HG03432 (cell line): ENCODE results near the gene ASAP3.

Source experiments
- ATAC-seq: cut with Tn5 transposase; IDR thresholded peaks from one replicate; pipeline ENCODE4 v1.9.1; 2021; ENCODE audit warnings: mild to moderate bottlenecking, moderate library complexity; ENCODE audit not compliant: unreplicated experiment

Gene ASAP3

DNA sequence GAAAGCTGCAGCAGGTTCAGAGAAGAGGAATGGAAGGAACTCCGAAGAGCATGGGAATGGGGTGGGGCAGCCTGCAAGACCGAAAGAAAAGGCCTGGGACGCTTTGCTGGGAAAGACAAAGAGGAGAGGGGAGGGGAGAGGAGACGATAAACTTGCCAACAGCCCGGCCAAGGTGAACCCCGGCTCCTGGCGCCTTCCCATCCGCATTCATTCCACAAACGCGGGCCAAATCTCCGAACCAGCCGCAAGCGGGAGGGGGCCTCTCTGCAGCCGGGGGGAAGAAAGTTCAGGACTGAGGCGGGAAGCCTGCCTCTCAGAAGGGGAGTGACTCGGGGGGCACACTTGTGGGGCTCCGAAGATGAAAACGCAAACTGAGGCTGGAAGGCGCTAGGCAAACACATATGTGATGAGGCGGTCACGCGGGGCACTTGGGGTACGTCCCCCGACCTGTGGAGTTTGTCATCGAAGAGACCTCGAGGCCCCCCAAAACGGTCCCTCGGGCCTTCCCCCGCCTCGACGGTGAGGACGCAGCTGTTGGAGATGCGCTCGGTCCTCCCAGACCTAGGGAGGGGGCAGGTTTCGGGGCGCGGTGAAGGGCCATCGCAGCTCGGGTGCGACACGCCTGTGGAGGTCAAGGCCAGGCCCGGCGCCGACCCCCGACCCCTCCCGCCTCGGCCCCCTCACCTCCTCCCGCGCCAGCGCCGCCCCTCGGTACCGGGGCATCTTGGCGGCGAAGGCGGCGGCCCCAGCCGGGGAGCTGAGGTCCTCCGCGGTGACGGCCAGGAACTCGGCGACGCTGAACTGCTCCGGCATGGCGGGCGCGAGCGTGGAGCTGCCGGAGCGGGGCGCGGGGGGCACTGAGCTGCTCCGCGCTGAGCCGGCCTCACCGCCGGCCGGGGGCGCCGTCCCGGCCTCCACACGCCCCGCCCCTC is at the start of gene ASAP3:
Gene ASAP3, minus strand, starts transcription at position 859 of the 932 bp plus-strand sequence. Its CDS starts 46 bp downstream, at position 813.
- peak; percentile 11 for ATAC-seq

DNA sequence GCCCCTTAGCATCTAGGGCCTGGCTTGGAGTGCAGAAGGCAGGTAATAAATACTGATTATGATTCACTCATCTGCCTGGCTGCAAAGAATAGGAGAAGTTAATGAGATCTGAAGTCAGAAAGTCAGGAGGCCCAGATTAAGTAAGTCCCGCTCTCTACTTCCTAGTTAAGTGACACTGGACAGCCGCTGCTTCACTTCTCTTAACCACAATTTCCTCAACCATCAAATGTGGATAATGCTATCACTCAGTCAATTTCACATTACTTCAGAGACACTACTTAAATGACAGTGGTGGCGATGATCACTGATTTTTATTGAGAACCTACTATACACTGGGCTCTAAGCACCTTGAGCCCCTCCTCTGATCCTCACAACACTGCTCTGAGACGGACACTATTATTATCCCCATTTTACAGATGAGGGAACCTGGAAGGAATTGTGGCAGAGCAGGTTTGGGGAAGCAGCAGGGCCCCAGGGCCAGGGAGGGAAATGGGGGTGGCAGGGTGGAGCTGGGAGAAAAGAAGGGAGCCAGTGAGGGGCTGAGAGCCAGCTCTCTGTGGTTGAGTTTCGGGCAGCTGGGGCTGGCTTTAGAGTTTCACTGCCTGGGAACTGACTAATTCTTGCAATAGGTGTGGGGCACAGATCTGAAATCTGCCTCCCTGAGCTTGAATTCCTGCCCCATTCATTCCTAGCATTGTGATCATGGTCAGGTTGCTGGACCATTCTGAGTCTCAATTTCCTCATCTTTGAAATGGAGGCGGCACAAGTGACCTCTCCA is 49.5 kb upstream of the ASAP3 start:
- ATAC-seq, result no peak

DNA sequence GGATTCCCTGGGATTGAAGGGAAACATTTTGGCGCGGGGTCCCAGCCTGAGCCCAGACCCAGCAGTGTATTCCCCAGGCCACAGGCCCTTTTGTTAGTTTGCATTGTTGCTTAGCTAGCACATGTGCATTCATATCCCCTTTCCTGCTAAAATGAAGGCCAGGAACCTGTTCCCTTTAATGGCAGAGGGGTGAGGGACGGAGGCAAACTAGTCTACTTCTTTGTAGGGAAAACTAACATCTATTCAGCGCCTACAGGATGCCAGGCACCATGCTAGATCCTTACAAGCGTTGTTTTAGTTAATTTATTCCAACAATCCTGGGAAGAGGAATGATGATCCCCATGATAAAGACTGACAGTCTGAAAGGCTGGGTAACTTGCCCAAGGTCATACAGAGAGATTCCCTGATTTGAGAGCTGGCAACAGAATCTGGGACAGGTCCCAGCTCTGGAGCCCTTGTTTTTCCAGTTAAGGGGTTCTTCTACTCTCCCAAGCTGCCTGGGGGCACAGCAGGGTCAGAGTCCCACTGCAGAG is 47.6 kb upstream of the ASAP3 start:
- ATAC-seq, result no peak

DNA sequence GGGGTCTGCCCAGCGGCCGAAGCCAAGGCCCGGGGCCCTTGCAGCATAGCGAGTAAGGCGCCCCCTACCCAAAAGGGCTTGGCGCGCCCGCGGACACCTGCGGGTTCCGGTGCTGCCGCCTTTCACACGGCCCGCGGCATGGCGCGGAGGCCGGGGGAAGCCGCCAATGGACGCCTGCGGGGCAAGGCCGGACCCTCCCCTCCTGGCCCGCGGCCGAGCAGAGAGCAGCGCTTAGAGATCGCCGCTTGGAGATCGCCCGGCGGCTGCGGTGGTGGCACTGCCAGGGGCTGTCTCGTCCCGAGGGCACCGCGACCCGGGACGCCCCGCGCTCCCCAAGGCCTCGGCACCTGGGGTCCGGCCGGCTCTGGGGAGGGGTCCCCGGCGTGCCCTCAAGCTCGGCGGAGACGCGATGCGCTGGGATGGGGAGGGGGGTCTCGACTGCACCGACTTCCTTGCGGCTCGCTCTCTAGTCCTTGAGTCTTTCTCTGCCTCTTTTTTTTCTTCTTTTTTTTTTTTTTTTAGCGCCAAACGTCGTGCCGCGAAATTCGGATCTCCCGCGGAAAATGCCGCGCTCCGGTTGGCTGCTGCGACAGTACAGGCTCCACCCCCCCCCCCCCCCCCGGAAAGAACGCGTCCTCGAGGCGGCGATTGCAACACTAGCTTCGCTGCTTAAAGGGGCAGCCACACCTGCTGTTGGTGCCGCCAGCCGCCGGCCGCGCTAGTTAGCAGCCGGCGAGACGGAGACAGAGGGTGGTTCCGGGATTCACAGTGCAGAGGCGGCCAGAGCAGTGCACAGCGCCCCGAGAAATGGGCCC is 47.0 kb upstream of the ASAP3 start, which contains the start of gene E2F2:
Gene E2F2, minus strand, starts transcription at position 487 of the 815 bp plus-strand sequence. Its CDS starts 440 bp downstream, at position 47.
- peak; percentile 49 for ATAC-seq

DNA sequence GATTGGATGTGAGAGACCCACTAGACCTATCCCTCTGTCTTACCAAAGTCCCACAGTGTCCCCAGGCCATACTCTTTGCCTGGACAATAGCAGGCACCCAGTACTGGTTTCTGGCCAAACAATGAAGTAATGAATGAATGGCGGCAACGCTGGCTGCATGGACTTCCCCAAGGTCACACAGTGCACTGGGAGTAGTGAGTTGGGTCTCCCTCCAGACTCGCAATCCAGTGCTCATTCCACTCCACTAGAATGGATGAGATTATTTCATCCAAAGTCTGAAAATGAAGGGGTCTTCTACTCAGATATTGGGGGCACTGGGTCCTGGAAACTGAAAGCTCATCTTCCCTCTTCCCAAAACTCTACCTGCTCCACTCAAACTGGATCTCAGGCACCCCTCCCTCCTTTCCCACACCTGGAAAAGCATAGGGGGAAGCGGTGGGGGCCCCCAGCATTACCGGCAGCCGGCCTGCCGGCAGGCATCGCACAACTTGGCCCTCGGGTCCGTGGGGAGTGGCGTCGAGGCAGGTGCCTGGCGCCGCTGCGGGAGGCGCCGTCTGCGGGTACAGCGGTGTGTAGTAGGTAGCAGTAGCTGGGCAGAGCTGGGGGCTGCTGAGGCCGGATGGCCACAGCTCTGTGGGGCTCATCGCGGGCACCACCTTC is 46.2 kb upstream of the ASAP3 start:
- peak; percentile 12 for ATAC-seq

DNA sequence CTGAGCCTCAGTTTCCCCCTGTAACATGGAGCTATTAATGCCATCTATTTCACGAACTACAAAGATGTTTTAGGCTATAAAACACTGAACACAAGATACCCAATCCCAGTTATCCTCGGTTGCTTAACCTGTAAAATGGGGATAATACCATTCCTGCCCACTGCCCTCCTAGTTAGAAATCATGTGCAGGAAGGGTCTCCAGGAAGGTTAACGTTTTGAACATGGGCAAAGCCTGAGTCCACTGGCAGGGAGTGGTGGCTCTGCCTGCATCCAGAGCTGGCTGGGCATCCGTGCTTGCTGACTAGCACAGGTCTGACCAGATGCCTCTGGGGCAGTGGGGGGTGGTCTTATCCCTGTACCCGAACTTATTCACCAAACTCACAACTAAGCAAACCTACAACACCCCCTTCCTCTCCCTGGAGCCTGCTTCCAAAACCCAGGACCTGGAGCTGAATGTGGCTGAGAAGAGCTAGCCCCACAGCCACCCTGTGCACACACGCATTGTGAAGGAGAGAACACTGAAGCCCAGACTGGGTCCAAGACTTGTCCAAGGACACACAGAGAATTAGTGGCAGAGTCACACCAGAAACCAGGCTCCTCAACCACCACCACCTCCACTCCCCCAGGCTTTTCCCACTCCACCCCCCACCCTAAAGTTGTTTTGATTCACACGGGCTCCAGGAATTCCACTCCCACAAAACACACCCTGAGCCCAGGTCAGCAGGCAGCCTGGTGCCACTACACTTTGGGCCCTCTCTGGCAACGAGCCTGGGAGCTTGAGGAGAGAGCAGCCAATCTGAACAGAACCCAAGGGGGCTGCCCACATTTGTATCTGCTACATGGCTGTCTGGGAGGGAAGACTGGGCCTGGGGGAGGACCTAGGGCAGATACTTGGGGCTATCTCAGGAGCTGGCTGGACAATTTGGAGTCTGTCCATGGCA is 45.4 kb upstream of the ASAP3 start:
- ATAC-seq, result no peak

DNA sequence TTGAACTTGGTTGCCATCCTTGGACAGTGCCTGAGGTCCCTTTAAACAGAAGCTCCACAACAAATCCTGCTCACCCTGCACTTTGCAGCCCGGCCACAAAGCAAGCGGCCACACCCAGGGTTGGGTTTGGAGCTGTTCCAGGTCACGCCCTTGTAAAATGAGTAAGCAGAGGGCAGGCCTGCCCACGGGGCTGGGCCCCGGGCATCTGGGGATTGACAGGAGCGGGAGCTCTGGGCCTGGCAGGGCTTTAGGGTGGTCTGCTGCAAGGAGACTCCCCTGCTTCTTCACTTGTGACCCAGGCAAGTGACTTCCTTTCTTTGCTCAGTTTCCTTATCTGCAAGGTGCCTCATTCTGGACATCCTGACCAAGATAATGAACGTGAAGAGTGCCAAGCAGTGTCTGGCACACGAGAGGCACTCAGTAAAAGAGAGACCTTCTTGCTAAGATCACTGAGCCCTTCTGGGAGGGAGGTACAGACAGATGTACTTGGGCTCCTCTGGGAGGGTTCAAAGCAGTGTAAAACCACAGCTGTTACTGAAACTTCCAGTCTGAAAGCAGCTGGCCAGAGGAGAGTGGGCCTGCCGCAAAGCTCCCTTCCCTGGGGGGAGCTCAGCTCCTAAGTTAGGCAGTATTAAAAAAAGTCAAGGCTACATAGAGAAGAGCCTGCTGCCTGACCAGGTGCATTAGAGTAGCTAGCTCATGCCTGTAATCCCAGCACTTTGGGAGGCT is 44.4 kb upstream of the ASAP3 start:
- ATAC-seq, result peak; percentile 46

DNA sequence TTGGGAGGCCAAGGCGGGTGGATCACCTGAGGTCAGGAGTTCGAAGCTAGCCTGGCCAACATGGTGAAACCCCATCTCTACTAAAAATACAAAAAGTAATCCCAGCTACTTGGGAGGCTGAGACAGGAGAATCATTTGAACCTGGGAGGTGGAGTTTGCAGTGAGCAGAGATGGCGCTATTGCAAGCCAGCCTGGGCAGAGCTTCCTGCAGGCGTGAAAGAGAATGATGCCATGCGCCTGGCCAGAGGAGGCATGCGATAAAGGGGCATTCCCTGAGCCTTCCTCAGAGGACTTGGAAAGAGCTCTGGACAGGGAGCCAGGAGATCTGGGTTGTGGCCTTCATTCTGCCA is 43.9 kb upstream of the ASAP3 start:
- no peak for ATAC-seq

DNA sequence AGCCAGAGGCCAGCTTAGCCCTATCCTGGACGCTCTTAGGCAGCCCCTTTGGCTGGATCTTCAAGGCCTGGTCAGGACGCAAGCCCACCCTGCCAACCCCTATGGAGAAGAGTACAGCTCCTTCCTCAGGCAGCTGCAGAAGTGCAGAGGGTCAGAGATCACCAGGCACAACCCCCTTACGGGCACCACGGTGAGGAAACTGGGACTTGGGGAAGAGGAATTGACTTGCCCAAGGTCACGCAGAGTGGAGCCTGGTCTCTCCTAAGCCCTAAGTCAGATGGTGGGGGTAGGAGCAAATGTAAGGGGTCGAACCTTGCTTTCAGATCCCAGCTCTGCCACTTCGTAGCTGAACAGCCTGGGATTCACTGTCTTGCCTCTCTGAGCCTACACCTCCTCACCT is 43.4 kb upstream of the ASAP3 start:
- ATAC-seq, result no peak

DNA sequence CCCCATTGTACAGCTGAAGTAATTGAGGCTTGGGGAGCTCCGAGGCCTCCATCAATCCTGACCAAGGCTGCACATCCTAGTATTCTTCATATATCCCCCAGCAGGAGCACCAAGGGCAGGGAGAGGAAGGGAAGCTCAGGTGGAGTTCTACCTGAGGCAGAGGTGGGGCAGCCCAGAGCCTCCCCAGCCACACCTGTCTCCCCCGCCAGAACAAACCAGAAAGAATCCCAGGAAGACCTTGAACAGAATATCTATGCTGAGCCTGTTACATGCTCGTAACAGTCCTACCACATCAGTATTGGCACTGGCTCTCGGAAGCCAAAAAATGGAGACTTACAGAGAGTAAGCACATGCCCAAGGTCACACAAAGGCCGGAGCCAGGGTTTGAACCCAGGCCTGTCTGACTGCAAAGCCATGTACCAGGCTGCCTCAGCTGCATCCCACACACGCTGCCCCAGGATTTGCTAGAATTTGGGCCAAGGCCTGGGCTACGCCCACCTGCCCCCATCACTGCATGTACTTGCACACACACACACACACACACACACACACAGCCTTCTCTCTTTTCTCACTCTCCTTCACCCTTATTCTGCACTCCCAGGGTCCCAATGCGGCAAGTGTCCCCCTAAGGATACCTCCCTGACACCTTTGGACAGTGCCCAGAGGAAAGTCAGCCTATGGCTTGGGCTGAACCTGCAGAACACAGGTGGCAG is 42.5 kb upstream of the ASAP3 start:
- ATAC-seq, result no peak

DNA sequence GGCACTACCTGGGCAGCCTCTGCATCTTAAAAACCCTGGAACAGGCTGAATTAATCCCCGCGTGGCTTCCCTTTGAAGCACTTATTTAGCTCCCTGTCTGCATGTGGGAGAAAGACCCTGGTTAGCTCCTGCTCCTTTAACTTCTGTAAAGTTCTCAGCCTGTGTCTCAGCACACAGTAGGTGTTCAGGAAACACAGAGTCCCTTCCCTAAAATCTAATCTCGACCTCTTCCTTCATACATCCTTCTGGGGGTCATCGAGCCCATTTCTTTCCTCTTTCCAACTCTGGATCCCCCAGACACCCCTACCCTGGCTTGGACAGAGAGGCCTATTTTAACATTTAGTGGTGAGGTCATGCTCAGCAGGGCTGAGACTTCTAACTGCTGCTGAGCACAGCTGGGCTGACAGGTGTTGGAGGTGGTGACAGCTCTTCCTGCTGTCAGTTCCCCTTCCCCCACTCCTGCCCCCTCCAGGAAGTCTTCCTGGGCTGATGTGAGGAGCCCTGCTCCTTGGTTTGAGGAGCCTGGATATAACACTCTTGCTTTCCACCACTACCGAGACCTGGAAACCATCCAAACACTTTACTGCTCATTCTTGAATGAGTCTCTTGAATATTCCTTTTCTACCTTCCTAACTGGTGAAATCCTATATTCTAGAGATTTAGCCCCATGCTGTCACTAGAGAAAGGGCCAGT is 41.7 kb upstream of the ASAP3 start:
- no peak for ATAC-seq

DNA sequence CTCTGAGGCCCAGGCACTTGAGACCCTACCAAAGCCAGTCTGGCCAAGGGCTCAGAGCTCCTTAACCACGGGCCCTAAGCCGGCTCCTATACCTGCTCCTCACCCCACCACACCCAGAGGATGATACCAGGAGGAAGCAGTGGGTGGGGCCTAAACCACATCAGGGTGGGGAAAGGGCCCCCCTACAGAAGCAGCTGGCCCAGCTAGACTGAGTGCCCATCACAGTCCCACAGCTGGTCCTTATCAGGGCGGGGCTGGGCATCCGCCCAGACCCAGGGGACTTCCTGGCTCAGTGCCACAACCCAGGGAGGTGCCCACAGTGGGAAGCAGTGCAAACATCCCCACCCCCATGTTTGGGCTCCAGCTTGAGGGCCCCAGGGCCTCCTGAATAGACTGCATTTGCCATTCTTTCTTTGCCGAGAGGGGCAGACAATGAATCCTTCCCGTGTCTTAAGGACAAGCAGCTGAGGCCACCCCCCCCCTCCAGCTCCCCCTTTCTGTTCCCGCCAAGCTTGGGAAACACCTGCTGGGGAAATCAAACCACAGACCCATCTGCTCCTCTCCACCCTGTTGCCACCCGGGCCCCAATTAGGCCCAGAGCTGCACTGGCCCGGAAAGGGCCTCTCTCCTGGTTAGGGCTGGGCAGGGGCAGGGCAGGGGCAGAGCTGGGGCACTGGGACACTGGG is 40.9 kb upstream of the ASAP3 start:
- ATAC-seq, result no peak

DNA sequence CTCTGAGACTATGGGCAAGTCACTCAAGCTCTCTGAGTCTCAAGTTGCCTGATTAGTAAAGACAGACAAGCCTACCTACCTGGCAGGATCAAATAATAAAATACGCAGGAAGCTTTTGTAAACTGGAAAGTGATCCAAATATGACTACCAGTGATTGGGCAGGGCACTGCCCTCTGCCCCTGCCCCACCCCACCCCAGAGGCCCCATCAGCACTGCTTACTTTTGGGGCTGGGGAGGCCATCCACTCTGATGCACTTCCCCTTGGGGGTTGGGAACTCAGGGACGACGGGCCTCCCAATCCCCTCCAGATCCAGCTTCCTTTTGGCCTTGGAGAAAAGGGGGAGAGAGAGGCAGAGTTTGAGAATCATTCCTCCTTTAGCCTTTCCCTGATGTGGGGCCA is 40.2 kb upstream of the ASAP3 start:
- ATAC-seq, result no peak

DNA sequence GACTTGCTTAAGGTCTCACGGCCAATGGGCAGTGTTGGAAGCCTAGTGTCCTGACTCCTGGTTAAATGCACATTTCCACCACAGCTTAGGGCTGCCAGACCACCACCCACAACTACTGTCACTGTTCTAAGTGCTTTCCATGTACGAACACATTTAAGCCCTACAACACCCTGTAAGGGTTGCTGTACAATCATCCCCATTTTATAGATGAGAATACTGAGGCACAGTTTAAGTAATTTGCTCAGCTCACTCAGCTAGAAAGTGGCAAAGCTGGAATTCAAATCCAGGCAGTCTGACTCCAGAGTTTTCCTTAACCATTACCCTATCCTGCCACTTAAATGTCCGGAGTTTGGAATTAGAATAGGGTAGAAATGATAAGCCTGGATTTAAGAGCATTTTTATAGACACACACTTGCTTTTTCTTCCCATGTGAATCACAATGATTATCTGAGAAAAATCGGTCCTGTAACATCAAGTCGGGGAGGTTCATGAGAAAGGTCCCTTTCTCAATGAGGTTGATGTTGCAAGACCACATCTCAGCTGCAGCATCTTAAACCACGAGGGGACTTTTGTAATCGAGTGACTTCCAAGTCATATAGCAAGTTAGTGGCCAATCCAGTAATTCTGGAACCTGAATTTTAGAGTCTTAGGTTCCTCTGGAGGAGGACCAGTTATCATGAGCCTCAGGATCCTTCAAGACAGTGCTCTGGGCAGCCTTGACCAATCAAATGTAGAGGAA is 38.4 kb upstream of the ASAP3 start:
- ATAC-seq, result no peak

DNA sequence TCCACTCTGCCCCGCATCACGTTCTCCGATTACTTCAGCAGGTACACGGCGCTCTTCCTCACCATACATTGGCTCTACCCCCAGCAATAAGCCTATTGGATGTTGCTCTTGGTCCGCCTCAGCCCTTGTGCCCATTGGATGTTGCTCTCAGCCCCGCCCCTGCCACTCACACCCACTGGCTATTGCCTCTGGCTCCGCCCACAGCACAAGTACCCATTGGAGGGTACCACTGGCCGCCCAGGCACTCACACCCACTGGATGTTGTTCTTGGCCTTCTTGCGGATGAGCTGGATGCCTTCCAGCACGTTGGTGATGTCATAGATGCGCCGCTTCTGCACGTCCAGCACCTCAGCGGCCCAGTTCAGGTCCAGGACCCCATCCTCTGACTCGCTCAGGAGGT is 37.6 kb upstream of the ASAP3 start:
- ATAC-seq, result no peak

DNA sequence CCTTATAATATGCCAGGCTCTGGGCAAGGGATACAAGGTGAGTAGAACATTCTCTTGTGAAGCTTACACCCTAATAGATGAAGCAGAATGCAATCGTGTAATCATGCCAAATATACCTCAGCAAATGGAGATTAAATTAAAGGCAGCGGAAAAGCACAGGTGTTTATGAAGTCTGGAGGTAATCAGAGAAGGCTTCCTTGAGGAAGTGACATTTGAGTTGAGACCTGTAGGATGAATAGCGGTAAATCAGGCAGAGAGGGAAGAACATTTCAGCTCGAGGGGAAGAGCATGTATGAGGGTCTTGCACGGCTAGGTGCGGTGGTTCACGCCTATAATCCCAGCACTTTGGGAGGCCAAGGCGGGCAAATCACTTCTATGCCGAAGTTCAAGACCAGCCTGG is 33.6 kb upstream of the ASAP3 start:
- ATAC-seq, result no peak
